HuH-7 (cell line): ENCODE measurements around the gene CECR2.

ENCODE experiments used
- DNase-seq: peaks from one replicate; pipeline ENCODE4 v3.0.0; 2011; ENCODE audit warnings: low spot score

CECR2 gene

GRCh38 chr22:17369439-17370025 lies at the start of gene CECR2:
Gene CECR2, plus strand, starts transcription at chr22:17369460. Its CDS starts 324 bp downstream, at chr22:17369784.
- peak; percentile 58 for DNase-seq

GRCh38 chr22:17319546-17319945 lies 49.7 kb upstream of the CECR2 start:
- peak; percentile 26 for DNase-seq

- DNase-seq = no peak
Measured at GRCh38 chr22:17322511-17322910, 46.7 kb upstream of the CECR2 start.

- no peak for DNase-seq
Measured at GRCh38 chr22:17331690-17332089, 37.6 kb upstream of the CECR2 start.

- no peak for DNase-seq
Measured at GRCh38 chr22:17332109-17332800, 37.0 kb upstream of the CECR2 start.

- DNase-seq = no peak
Measured at GRCh38 chr22:17334059-17334458, 35.2 kb upstream of the CECR2 start.

GRCh38 chr22:17334983-17335382 lies 34.3 kb upstream of the CECR2 start:
- no peak for DNase-seq

GRCh38 chr22:17336061-17336460 lies 33.2 kb upstream of the CECR2 start:
- no peak for DNase-seq

- no peak for DNase-seq
Measured at GRCh38 chr22:17337639-17338038, 31.6 kb upstream of the CECR2 start.

- DNase-seq = peak; percentile 67
Measured at GRCh38 chr22:17339095-17339693, 30.1 kb upstream of the CECR2 start.

- DNase-seq = no peak
Measured at GRCh38 chr22:17342361-17342760, 26.9 kb upstream of the CECR2 start.

GRCh38 chr22:17343766-17344165 lies 25.5 kb upstream of the CECR2 start:
- no peak for DNase-seq

GRCh38 chr22:17346578-17346977 lies 22.7 kb upstream of the CECR2 start:
- no peak for DNase-seq

- DNase-seq = no peak
Measured at GRCh38 chr22:17347724-17348123, 21.5 kb upstream of the CECR2 start.

- DNase-seq = no peak
Measured at GRCh38 chr22:17348464-17349103, 20.7 kb upstream of the CECR2 start.

GRCh38 chr22:17349172-17349571 lies 20.1 kb upstream of the CECR2 start:
- no peak for DNase-seq

GRCh38 chr22:17350292-17350691 lies 19.0 kb upstream of the CECR2 start:
- no peak for DNase-seq

GRCh38 chr22:17352798-17353197 lies 16.5 kb upstream of the CECR2 start:
- DNase-seq = no peak

- no peak for DNase-seq
Measured at GRCh38 chr22:17357688-17358087, 11.6 kb upstream of the CECR2 start.

GRCh38 chr22:17358415-17358814 lies 10.8 kb upstream of the CECR2 start:
- no peak for DNase-seq

GRCh38 chr22:17359501-17359900 lies 9.8 kb upstream of the CECR2 start:
- no peak for DNase-seq

- no peak for DNase-seq
Measured at GRCh38 chr22:17366329-17366728, 2.9 kb upstream of the CECR2 start.

- DNase-seq = peak; percentile 81
Measured at GRCh38 chr22:17366830-17367229, 2.4 kb upstream of the CECR2 start.
